NCI-H82 (cell line): ENCODE data around the gene B3GNT7.
"Not testable (repeated sequence)": the region's sequence is repeated elsewhere in the genome, so short reads cannot be mapped to it uniquely, and the experiment has no call there.

Experiments
- DNase-seq: peaks from one replicate; lab custom pipeline; 2025; lab: John Stamatoyannopoulos, UW

Gene B3GNT7

DNA sequence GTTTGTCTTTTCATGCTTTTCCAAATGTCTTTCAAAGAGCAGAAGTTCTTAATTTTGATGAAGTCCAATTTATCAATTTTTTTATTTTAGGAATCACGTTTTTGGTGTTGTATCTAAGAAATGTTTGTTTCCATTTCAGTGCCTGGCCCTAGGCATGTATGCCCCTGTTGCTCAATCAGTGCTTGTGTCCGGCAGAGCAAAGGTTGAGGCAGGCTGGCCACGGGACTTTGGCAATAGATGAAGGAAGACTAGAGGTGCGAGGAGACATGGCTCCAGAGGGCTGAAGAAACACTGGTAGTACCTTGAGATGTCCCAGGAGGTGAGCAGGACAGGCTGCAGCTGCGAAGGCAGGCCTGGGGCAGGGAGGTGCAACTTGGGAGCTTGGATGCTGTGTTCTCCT, 10.1 kb upstream of the B3GNT7 start:
- no peak for DNase-seq

- DNase-seq: no peak
Observed at GRCh38 chr2:231386446-231386845, 9.1 kb upstream of the B3GNT7 start.

DNA sequence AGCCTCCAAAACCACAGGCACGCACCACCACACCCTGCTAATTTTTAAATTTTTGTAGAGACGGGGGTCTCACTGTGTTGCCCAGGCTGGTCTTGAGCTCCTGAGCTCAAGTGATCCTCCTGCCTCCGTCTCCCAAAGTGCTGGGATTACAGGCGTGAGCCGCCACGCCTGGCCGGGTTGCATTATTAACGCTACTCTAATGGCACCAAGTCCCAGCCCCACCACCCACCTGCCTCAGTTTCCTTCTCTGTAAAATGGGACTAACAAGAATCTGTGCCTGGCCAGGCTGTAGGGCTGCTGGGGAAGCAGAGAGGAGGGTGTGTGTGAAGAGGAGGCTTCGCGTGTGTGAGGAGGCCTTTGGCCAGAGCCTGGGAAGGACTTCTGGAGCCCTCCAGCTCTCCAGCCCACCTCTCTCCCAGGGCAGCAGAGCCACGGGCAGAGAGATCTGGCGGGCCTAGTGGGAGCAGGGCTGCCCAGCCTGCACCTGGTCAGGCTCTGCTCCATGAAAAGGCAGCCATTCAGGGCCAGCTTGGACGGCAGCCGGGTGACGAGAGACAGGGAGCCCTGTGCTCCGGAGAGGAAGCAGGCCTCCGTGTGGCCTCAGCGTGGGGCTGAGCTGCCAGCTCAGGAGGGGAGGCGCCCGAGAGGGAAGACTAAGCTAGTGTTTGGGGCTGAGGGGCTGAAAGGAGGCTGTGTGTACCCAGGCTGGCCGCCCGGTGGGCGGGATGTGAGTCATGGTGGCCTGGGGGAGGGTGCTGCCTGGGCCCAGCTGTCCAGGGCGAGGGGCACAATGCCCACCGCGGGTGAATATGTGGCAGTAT, 7.4 kb upstream of the B3GNT7 start:
- no peak for DNase-seq

- no peak for DNase-seq
Observed at GRCh38 chr2:231388725-231389346, 6.7 kb upstream of the B3GNT7 start.

DNA sequence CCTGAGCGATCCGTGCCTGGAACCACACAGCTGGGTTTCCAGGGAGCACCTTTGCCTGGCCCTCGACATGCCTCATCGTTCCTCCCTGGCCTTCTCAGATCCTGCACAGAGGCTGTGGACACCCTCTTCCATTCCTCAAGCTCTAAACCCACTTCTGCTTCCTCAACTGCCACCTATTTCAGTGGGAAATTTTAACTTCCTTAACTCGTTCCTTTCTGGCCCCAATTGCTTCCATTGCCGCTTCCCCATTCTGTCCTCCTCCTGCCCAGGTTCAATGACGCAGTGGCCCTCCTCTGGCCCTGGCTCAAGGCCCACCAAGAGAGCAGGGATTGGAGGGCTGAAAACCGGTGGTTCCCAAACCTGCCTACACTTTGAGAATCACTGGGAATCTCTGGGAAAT, 4.8 kb upstream of the B3GNT7 start:
- DNase-seq: no peak

DNA sequence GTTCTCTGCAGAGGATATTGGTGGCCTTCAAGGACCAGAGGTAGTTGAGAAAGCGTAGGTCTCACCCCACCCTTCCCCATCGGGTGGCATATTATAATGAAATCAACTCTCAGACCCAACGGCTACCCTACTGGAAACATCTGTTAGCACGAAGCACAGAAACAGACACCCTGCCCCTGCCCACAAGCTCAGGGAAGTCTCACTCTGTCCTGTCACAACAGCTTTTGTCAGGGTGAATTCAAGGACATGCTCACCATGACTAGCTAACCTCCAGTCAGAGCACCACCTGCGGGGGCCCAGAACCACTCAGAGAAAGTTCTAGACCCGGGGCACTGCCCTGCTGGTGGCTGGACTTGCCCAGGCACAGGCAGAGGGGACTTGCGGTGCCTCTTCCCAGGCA, 3.5 kb upstream of the B3GNT7 start:
- no peak for DNase-seq

DNA sequence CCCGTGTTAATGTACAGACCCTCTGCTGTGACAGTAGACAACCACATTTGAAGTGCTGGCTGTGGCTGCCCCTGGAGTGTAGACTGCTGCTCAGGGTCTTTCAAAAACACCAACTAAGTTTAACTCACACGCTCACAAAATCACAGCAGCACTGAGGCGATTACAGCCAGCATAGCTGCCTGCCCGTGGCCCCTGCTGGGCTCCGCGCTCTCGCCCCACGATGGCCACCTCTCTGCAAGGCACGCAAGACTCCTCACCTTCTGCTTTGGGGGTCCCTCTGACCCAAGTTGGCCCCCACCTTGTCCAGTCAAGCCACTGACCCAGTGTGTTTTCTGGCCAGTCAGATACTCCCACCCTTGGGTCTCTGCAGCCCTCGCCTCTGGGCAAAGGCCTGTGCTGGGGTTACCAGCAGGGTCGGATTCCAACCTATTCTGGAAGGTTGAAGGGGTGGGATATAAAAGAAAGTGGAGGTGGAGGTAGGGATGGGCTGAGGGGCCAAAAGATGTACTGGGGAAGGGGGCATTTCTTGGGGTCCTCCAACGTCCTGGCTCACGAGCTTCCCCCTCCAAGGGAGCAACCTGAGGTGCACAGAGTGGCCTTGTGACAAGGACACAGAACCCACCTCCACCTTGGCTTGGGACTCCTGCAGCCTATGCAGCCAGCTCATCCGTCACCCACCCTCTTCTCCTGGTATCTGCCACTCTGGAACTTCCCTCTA, 2.9 kb upstream of the B3GNT7 start:
- no peak for DNase-seq

- DNase-seq: peak; percentile 40
Observed at GRCh38 chr2:231393149-231394131, 2.1 kb upstream of the B3GNT7 start.

DNA sequence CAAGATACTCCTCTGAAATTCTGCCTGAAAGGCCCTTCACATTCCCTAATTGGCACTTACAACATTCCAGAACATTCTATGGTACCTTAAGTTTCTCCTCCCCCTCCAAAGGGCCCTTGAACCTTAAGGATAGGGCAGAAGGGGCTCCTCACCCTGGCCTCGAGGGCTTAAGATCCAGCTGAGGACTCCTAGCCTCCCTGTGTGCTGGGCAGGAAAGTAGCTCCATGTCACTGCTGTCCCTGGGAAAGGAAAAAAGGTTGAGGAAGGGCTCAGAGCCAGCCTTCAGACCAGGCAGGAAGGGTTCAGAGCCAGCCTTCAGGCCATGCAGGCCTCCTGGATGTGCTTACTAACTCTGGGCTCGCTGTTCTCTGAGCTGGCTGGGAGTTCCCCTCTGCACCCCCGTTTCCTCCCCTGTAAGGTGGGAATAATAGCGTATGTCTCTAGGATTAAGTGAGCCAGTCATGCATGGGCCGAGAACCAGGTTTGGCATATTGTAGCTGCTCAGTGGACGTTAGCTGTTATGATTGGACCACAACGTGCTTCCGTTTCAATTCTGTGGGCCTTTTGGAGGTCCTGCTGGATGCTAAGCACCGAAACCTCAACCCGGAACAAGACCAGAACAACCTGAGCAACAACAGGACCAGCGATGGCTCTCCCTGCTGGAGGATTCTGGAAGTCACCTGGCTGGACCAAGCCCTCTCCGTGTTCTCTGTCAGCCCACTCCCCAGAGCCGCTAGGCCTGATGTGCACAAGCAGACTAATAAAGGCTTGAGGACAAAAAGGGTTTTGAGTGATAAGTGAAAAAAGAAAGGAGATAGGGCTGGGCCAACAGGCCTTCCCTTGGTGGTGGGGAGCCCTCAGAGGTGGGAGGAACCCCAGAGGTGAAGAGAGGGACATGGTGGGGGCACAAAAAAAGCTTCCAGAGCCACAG, 1.0 kb upstream of the B3GNT7 start:
- DNase-seq: peak; percentile 39

DNA sequence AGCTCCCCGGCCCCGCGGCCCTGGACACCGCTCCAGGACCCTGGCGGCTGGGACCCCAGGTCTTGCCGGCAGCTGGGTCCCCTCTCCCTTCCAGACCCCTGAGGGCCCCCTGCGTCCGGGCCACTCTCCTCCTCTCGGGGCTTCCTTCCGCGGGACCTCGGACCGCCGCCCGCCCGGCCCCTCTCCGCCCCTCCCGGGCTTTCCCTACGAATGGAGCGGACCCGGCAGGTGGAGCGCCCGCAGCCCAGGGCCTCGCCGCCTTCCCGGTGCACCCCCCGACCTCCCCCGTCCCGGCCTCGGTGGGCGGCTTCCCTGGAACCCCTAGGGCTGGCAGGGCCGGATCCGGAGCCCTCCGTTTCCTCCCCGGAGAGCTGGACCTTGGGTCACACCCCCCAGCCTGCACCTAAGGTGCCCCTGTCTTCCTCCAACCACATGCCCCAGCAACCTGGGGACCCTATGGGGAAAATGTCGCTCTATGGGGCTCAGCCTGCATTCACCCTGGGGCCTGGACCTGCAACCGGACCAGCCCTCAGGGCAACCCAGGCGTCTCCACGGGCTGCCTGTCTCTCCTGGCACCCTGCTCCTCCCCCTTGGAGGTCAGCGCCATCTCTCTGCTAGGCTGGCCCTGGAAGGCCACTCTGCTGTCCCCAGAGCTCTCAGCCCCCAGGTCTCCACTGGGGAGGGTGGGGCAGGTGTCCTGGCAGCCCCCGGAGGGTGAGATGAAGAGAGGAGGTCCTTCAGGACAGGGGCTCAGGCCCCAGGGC, 730 bp downstream of the B3GNT7 start:
- no peak for DNase-seq

DNA sequence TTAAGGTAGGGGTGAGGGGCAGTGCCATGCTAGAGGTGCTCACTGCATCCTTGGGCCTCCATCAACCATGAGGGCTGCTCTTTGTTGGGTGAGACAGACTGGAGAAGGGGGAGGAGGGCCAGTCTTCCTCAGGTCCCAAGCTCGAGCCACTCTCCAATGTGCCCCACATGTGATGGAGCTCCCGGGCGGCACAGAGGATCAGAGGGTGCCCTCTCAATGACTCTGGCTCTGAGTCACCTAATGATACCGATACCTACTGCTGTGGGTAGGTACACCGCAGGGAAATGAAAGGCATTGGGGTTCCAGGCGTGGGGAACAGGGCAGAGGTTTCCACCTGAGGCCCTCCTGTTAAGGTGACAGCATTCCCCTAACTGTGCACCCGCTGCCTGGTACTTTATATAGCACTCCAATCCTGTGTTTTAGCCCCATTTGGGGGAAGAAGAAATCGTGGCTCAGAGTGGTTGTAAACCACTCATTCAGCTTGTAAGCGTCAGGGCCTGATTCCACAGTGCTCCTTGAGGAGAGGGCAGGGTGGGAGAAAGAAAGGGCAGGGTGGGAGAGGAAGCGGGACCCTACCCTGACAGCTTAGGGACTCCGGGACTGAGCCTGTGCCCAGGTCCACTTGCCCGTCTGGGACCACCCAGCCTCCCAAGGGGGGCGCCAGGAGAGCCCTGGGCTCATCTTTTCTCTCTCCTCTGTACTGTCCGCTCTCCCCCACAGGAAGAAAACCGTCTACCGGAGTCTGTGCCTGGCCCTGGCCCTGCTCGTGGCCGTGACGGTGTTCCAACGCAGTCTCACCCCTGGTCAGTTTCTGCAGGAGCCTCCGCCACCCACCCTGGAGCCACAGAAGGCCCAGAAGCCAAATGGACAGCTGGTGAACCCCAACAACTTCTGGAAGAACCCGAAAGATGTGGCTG, 1.8 kb downstream of the B3GNT7 start:
- no peak for DNase-seq

- no peak for DNase-seq
Observed at GRCh38 chr2:231397928-231398294, 2.4 kb downstream of the B3GNT7 start.

- no peak for DNase-seq
Observed at GRCh38 chr2:231398585-231398984, 3.1 kb downstream of the B3GNT7 start.

DNA sequence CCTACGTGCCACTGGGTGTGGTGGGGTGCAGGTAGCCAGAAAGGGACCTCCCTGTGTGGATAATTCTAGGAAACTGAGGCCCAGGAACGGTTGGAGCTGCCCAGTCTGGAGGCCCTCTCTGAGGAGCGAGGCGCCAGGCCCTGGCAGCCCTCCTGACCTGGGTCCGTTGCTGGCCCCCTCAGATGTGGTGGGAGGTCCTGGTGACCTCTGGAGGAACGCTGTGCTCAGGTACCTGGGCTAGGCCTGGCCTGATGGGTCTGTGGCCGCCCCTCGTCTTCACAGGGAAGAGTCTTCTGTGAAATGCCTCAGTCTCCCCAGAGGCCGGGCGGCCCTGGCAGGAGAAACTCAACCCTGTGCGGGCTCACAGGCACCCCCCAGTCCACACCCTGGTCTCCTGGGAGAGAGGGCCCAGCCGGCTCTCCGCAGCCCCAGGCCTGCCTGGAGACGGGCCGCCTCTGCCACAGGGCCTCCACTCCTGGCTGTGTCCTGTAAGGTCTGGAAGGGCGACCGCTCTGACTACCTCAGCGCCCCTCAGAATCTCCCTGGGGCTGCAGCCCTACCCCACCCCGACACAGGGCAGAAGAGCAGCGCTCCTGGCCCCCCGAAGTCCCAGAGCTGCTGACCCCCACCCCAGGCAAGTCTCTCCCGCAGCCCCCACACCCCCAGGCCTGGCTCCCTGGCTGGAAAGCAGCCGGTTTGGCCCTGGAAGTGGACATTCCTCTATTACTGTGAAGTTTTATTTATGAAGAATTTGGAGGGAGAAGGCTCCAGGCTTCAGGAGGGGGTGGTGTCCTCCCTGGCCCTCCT, 3.7 kb downstream of the B3GNT7 start:
- DNase-seq: no peak

DNA sequence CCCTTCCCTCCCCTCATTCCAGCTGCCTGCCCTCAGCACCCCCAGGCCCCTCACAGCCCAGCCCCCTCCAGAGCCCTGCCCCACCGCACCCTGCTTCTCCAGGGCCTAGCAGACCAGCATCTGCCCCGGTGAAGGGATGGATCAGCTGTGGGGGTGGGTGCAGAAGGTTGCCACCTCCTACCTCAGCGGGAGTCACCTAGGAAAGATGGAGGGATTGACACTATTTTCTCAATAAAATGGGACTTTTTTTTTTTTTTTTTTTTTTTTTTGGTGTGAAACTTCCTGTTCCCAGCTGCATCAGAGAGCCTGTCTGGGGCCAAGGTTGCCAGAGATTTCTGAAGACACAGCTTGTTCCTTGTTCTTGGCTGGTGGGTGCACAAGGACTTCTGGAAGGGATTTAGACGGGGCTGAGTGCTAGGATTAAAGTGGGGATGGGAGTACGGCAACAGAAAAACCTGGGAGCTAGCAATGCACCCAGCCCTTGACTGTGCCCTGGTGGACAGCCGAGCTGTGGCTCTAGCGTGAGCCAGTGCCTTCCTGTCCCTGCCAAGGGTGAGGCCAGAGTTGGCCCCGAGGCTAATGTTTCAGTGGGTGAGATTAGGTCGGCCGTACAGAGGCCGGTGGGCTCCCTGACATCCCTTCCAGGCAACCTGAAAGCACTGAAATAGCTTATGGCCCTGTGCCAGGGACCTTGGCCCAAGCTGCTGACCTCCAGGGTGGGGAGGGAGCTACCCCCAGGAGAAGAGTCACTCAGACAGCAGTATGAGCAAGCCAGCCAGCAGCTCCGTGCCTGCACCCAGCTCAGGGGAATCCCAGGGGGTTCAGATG, 4.6 kb downstream of the B3GNT7 start:
- peak; percentile 73 for DNase-seq

GRCh38 chr2:231400681-231401080, 5.2 kb downstream of the B3GNT7 start:
- DNase-seq: not testable (repeated sequence)

GRCh38 chr2:231401101-231401500, 5.6 kb downstream of the B3GNT7 start:
- not testable (repeated sequence) for DNase-seq
